Adrenal gland (tissue), 5 donors: Measurements from ENCODE around the gene TFF1.

Source experiments
- POLR2A ChIP-seq, 2 donors: fragments of 450-650 bp; IDR thresholded peaks; one replicate each; pipeline ENCODE4 v1.6.1; 2017; ENCODE audit warnings: antibody characterized with exemption in 2 of 2, mild to moderate bottlenecking in 2 of 2, moderate library complexity in 1 of 2
- TF ChIP-seq, protein P1 (sequence below), 6 experiments: fragments of 450-650 bp in 4 of 6; fragments of 200-600 bp in 2 of 6; sonication (generic) in 1 of 6; IDR thresholded peaks; 1 replicate in 5 of 6; 2 replicates in 1 of 6; pipeline versions ENCODE4 v1.5.1 to v1.8.0; 2016 to 2021; ENCODE audit warnings: antibody characterized with exemption in 6 of 6, mild to moderate bottlenecking in 2 of 6, moderate library complexity in 1 of 6
- donor health status: DM: no; HTN: no; CAD: no.

GRCh38 chr21:42316891-42317290, 49.4 kb downstream of the TFF1 start:
- TF ChIP-seq POLR2A (IDR thresholded peaks at IDR 0.05): no peak
- TF ChIP-seq, protein P1, sequence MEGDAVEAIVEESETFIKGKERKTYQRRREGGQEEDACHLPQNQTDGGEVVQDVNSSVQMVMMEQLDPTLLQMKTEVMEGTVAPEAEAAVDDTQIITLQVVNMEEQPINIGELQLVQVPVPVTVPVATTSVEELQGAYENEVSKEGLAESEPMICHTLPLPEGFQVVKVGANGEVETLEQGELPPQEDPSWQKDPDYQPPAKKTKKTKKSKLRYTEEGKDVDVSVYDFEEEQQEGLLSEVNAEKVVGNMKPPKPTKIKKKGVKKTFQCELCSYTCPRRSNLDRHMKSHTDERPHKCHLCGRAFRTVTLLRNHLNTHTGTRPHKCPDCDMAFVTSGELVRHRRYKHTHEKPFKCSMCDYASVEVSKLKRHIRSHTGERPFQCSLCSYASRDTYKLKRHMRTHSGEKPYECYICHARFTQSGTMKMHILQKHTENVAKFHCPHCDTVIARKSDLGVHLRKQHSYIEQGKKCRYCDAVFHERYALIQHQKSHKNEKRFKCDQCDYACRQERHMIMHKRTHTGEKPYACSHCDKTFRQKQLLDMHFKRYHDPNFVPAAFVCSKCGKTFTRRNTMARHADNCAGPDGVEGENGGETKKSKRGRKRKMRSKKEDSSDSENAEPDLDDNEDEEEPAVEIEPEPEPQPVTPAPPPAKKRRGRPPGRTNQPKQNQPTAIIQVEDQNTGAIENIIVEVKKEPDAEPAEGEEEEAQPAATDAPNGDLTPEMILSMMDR (IDR thresholded peaks at IDR 0.05): no peak
